ENCODE data around the gene TVP23C. TPM values are rescaled to one million over a fixed set of nuclear protein-coding genes. Genes with fewer than 3 reads are reported as not detected.

Gene TVP23C
- total and polyA plus RNA-seq, 2 donors (not counting 3 experiments of a cell fraction or from before 2014, with no cell fraction given) = 6.4 to 36.3 TPM

GRCh38 chr17:15492791-15493692, 70.2 kb downstream of the TVP23C start:
- H3K27me3 ChIP-seq (ENCODE audit: control insufficient read depth in 2 of 2, insufficient read depth in 2 of 2, low read length in 2 of 2) = no peaks in the 10 kb centered on the region
- no TSS peak for BruUV-seq (replicated peaks)

More at GRCh38 chr17:15492791-15493692, 70.2 kb downstream of the TVP23C start:
- Histone ChIP-seq H2AFZ (ENCODE audit: low read depth, low read length) (no peak overlapping the region), H3K9me1 (replicated peaks; ENCODE audit: control insufficient read depth, extremely low read depth, insufficient read depth, low read length) (no peaks in the 10 kb centered on the region), H4K20me1 (replicated peaks; ENCODE audit: control insufficient read depth, extremely low read depth, insufficient read depth, low read length) (no peaks in the 10 kb centered on the region), H3K4me3 (replicated peaks in 1 of 3; ENCODE audit: insufficient read depth in 1 of 3, low read depth in 1 of 3, low read length in 3 of 3) (no peak overlapping the region), H3K9ac (replicated peaks; ENCODE audit: extremely low read depth, insufficient read depth, low read length) (no peak overlapping the region), H3K79me2 (ENCODE audit: control insufficient read depth, insufficient read depth, low read length) (no peaks in the 10 kb centered on the region), H3K4me1 (ENCODE audit: control insufficient read depth, extremely low read depth, insufficient read depth, low read length) (peaks cover 23% of the 10 kb centered on the region), H3K9me3 (replicated peaks; ENCODE audit: control insufficient read depth, insufficient read depth, low read length) (no peaks in the 10 kb centered on the region), H3K4me2 (ENCODE audit: insufficient read depth, low read length) (no peak overlapping the region), H3K36me3 (ENCODE audit: control insufficient read depth in 2 of 2, extremely low read depth in 1 of 2, insufficient read depth in 2 of 2, low read length in 2 of 2) (peaks cover 0 to 4% of the 10 kb centered on the region in 2 experiments), H3K27ac (ENCODE audit: insufficient read depth, low read depth, low read length) (no peak overlapping the region)
- FAIRE-seq (no peak), DNase-seq (ENCODE audit: low read depth, low spot score) (no peak)
- TF ChIP-seq POLR2AphosphoS5 (IDR thresholded peaks at IDR 0.05; ENCODE audit: insufficient read depth, low read depth, low read length) (no peak), EZH2 (IDR thresholded peaks at IDR 0.05; ENCODE audit: borderline replicate concordance, low read depth, low read length, severe bottlenecking) (no peak), JUN (IDR thresholded peaks at IDR 0.05; ENCODE audit: borderline replicate concordance, insufficient read depth, insufficient read length, low read depth) (no peak), POLR2A (IDR thresholded peaks at IDR 0.05; ENCODE audit: low read depth, low read length) (no peak), GATA2 (IDR thresholded peaks at IDR 0.05; ENCODE audit: insufficient read depth, insufficient read length, low read depth, low read length) (no peak), FOS (IDR thresholded peaks at IDR 0.05; ENCODE audit: borderline replicate concordance, insufficient read depth, low read length) (no peak), MYC (IDR thresholded peaks at IDR 0.05; ENCODE audit: low read depth, low read length) (no peak)
- TF ChIP-seq, protein P1, sequence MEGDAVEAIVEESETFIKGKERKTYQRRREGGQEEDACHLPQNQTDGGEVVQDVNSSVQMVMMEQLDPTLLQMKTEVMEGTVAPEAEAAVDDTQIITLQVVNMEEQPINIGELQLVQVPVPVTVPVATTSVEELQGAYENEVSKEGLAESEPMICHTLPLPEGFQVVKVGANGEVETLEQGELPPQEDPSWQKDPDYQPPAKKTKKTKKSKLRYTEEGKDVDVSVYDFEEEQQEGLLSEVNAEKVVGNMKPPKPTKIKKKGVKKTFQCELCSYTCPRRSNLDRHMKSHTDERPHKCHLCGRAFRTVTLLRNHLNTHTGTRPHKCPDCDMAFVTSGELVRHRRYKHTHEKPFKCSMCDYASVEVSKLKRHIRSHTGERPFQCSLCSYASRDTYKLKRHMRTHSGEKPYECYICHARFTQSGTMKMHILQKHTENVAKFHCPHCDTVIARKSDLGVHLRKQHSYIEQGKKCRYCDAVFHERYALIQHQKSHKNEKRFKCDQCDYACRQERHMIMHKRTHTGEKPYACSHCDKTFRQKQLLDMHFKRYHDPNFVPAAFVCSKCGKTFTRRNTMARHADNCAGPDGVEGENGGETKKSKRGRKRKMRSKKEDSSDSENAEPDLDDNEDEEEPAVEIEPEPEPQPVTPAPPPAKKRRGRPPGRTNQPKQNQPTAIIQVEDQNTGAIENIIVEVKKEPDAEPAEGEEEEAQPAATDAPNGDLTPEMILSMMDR (IDR thresholded peaks at IDR 0.05; ENCODE audit: extremely low read depth in 1 of 2, insufficient read depth in 1 of 2, low read depth in 1 of 2, low read length in 2 of 2) = no peak
- TF ChIP-seq, protein P2, sequence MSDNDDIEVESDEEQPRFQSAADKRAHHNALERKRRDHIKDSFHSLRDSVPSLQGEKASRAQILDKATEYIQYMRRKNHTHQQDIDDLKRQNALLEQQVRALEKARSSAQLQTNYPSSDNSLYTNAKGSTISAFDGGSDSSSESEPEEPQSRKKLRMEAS (IDR thresholded peaks at IDR 0.05; ENCODE audit: insufficient read depth, insufficient read length) = no peak
- ChIA-PET CTCF (no interaction called here), POLR2A (no interaction called here)
- intact Hi-C loops (cut with micrococcal nuclease) = loop anchor here (5.0 kb wide), 1 partner anchor 96 kb away; no protein-coding TSS in a partner anchor
- dilution Hi-C loops (cut with MboI; ENCODE audit: extremely low pct_ligation_motif_present, low sequenced_read_pairs) = no loop called here

Measured in endothelial cell of umbilical vein (primary cell).